Neural progenitor cell (in vitro differentiated cells): ENCODE results near the gene TOB1. TPM values are rescaled to one million over a fixed set of nuclear protein-coding genes. Genes with fewer than 3 reads are reported as not detected.

Source experiments
- DNase-seq: peaks from one replicate; pipeline ENCODE4 v3.0.0-alpha.2; 2016; ENCODE audit warnings: low spot score
- H2AFZ ChIP-seq: fragments of 200-600 bp; sonication (generic); replicated peaks from 2 replicates; pipeline ENCODE4 v1.6.1; 2016; ENCODE audit warnings: antibody characterized with exemption
- H3F3A ChIP-seq: fragments of 200-600 bp; sonication (generic); 2 replicates; pipeline ENCODE4 v1.6.1; 2016; ENCODE audit warnings: antibody characterized with exemption, low read depth
- H3K27ac ChIP-seq: fragments of 200-600 bp; sonication (generic); 2 replicates; pipeline ENCODE4 v1.5.1; 2016; ENCODE audit warnings: mild to moderate bottlenecking
- H3K27me3 ChIP-seq: fragments of 200-600 bp; sonication (generic); 2 replicates; pipeline ENCODE4 v1.6.1; 2016; ENCODE audit warnings: mild to moderate bottlenecking, moderate library complexity
- H3K36me3 ChIP-seq: fragments of 200-600 bp; sonication (generic); 2 replicates; pipeline ENCODE4 v1.5.1; 2016
- H3K4me1 ChIP-seq: fragments of 200-600 bp; sonication (generic); 2 replicates; pipeline ENCODE4 v1.6.1; 2016; ENCODE audit warnings: mixed run types
- H3K4me2 ChIP-seq: fragments of 200-600 bp; sonication (generic); 2 replicates; pipeline ENCODE4 v1.6.1; 2016
- H3K4me3 ChIP-seq: fragments of 200-600 bp; sonication (generic); 2 replicates; pipeline ENCODE4 v1.5.1; 2016
- H3K79me2 ChIP-seq: fragments of 200-600 bp; sonication (generic); 2 replicates; pipeline ENCODE4 v1.6.1; 2016; ENCODE audit warnings: low read depth
- H3K9ac ChIP-seq: fragments of 200-600 bp; sonication (generic); 2 replicates; pipeline ENCODE4 v1.6.1; 2016
- H3K9me3 ChIP-seq: fragments of 200-600 bp; sonication (generic); 2 replicates; pipeline ENCODE4 v1.5.1; 2016; ENCODE audit warnings: low read depth
- H4K20me1 ChIP-seq: fragments of 200-600 bp; sonication (generic); 2 replicates; pipeline ENCODE4 v1.6.1; 2016; ENCODE audit warnings: low read depth
- H3K27ac Mint-ChIP-seq: 3 replicates; pipeline ENCODE4 v1.8.0; 2021; ENCODE audit warnings: mixed read lengths
- H3K27me3 Mint-ChIP-seq: 2 replicates; pipeline ENCODE4 v1.8.0; 2022; ENCODE audit warnings: low read depth, mild to moderate bottlenecking, inconsistent platforms, moderate library complexity, mixed read lengths; ENCODE audit not compliant: insufficient read depth
- H3K36me3 Mint-ChIP-seq: 3 replicates; pipeline ENCODE4 v1.8.0; 2021; ENCODE audit warnings: mixed read lengths
- H3K4me1 Mint-ChIP-seq: 3 replicates; pipeline ENCODE4 v1.8.0; 2021; ENCODE audit warnings: mixed read lengths
- H3K4me3 Mint-ChIP-seq: 3 replicates; pipeline ENCODE4 v1.8.0; 2021; ENCODE audit warnings: mild to moderate bottlenecking, moderate library complexity, mixed read lengths
- H3K9me3 Mint-ChIP-seq: 3 replicates; pipeline ENCODE4 v1.8.0; 2020; ENCODE audit warnings: mixed read lengths
- CTCF ChIP-seq: fragments of 200-600 bp; sonication (generic); IDR thresholded peaks from 2 replicates; pipeline ENCODE4 v1.5.1; 2017; ENCODE audit warnings: antibody characterized with exemption, mild to moderate bottlenecking
- EZH2 ChIP-seq: fragments of 200-600 bp; sonication (generic); IDR thresholded peaks from 2 replicates; pipeline ENCODE4 v1.6.1; 2017; ENCODE audit warnings: antibody characterized with exemption, mild to moderate bottlenecking, moderate library complexity
- EZH2phosphoT487 ChIP-seq: fragments of 200-600 bp; sonication (generic); IDR thresholded peaks from 2 replicates; pipeline ENCODE4 v1.6.1; 2017; ENCODE audit warnings: antibody characterized with exemption
- total RNA-seq: library from RNA; depleted of rRNA; stranded (reverse); fragments of >200 nt; gene quantifications from 2 replicates; pipeline ENCODE4 v1.2.3, GENCODE V29; 2015; ENCODE audit warnings: low replicate concordance

The TOB1 gene
- total RNA-seq, 1 donor from 2014 or later: 18.2 TPM

GRCh38 chr17:50837286-50837979 is 28.7 kb downstream of the TOB1 start:
- H3K27me3 ChIP-seq: no peaks in the 10 kb centered on the region
- H3K27ac ChIP-seq: no peak overlapping the region
- H3K4me2 ChIP-seq: no peak overlapping the region
- no peaks in the 10 kb centered on the region for H4K20me1 ChIP-seq
- H3K36me3 ChIP-seq: no peaks in the 10 kb centered on the region
- TF ChIP-seq EZH2phosphoT487 (no peak), EZH2 (no peak), CTCF (no peak)
- DNase-seq: no peak
- H3K27me3 Mint-ChIP-seq: peaks cover 20% of the 10 kb centered on the region
- H3F3A ChIP-seq: peaks cover 16% of the 10 kb centered on the region
- no peak overlapping the region for H3K9ac ChIP-seq
- H3K27ac Mint-ChIP-seq: no peak overlapping the region
- no peaks in the 10 kb centered on the region for H3K9me3 Mint-ChIP-seq
- H3K9me3 ChIP-seq: no peaks in the 10 kb centered on the region
- H3K4me3 ChIP-seq: no peak overlapping the region
- H2AFZ ChIP-seq: no peak overlapping the region
- no peak overlapping the region for H3K4me3 Mint-ChIP-seq
- no peaks in the 10 kb centered on the region for H3K79me2 ChIP-seq
- peaks cover 57% of the 10 kb centered on the region for H3K4me1 Mint-ChIP-seq
- no peaks in the 10 kb centered on the region for H3K36me3 Mint-ChIP-seq
- H3K4me1 ChIP-seq: peaks cover 25% of the 10 kb centered on the region

- Histone ChIP-seq H3K27me3 (no peaks in the 10 kb centered on the region), H3K4me3 (no peak overlapping the region), H4K20me1 (no peaks in the 10 kb centered on the region), H3K9me3 (no peaks in the 10 kb centered on the region), H3K79me2 (no peaks in the 10 kb centered on the region), H3K9ac (no peak overlapping the region), H3K4me2 (no peak overlapping the region), H3K27ac (no peak overlapping the region), H3F3A (peaks cover 16% of the 10 kb centered on the region), H3K4me1 (peaks cover 25% of the 10 kb centered on the region), H3K36me3 (no peaks in the 10 kb centered on the region), H2AFZ (no peak overlapping the region)
- Mint-ChIP-seq H3K4me1 (peaks cover 58% of the 10 kb centered on the region), H3K27ac (no peak overlapping the region), H3K9me3 (no peaks in the 10 kb centered on the region), H3K27me3 (peaks cover 20% of the 10 kb centered on the region), H3K4me3 (no peak overlapping the region), H3K36me3 (no peaks in the 10 kb centered on the region)
- no peak for DNase-seq
- TF ChIP-seq CTCF (no peak), EZH2 (no peak), EZH2phosphoT487 (no peak)
These were observed 29.3 kb downstream of the TOB1 start for GRCh38 chr17:50836826-50837225.

GRCh38 chr17:50835301-50836234 is 30.6 kb downstream of the TOB1 start, which contains the start of gene WFIKKN2:
Gene WFIKKN2 (plus strand): TSS chr17:50835586. CDS start chr17:50835938, 352 bp downstream.
- peak within 1 kb of the TSS; percentile 53 for H3K4me2 ChIP-seq
- H3K27ac ChIP-seq: no peak within 1 kb of the TSS
- no peaks in the 10 kb centered on the region for H3K9me3 ChIP-seq
- peak within 1 kb of the TSS; percentile 79 for H3K27ac Mint-ChIP-seq
- no peaks in the 10 kb centered on the region for H3K79me2 ChIP-seq
- no peaks in the 10 kb centered on the region for H4K20me1 ChIP-seq
- H3K4me3 Mint-ChIP-seq: peak within 1 kb of the TSS; percentile 75
- H3K27me3 ChIP-seq: no peaks in the 10 kb centered on the region
- H3K27me3 Mint-ChIP-seq: peaks cover 20% of the 10 kb centered on the region
- H3K4me1 ChIP-seq: peaks cover 36% of the 10 kb centered on the region
- TF ChIP-seq EZH2: no peak
- no peak for TF ChIP-seq CTCF
- TF ChIP-seq EZH2phosphoT487: no peak
- H3F3A ChIP-seq: peaks cover 16% of the 10 kb centered on the region
- no peaks in the 10 kb centered on the region for H3K36me3 Mint-ChIP-seq
- peaks cover 64% of the 10 kb centered on the region for H3K4me1 Mint-ChIP-seq
- H3K4me3 ChIP-seq: no peak within 1 kb of the TSS
- H2AFZ ChIP-seq: no peak within 1 kb of the TSS
- no peaks in the 10 kb centered on the region for H3K9me3 Mint-ChIP-seq
- no peak within 1 kb of the TSS for H3K9ac ChIP-seq
- no peaks in the 10 kb centered on the region for H3K36me3 ChIP-seq
- DNase-seq: peak; percentile 48
